ENCODE measurements around the gene HECTD4. TPM values are rescaled to one million over a fixed set of nuclear protein-coding genes. Genes with fewer than 3 reads are reported as not detected.
"Not testable (repeated sequence)": the region's sequence is repeated elsewhere in the genome, so short reads cannot be mapped to it uniquely, and the experiment has no call there.

The HECTD4 gene
- total RNA-seq, 2 donors from 2014 or later = 50.6 to 73.4 TPM

GRCh38 chr12:112163056-112163455, 219.2 kb downstream of the HECTD4 start:
- Histone ChIP-seq H3K4me3 (no peak overlapping the region), H3K27me3 (replicated peaks; ENCODE audit: insufficient read depth) (no peaks in the 10 kb centered on the region), H3K9me3 (no peaks in the 10 kb centered on the region), H3K27ac (no peak overlapping the region), H3K36me3 (peaks cover 0 to 10% of the 10 kb centered on the region in 2 donors), H3K4me1 (replicated peaks) (no peaks in the 10 kb centered on the region)
- WGBS = 91% methylated on average over 6 of the region's 8 CpGs
- intact Hi-C loops (cut with DNase I) = no loop called here
- TF ChIP-seq POLR2AphosphoS5 (IDR thresholded peaks at IDR 0.05) = no peak
- TF ChIP-seq, protein P1, sequence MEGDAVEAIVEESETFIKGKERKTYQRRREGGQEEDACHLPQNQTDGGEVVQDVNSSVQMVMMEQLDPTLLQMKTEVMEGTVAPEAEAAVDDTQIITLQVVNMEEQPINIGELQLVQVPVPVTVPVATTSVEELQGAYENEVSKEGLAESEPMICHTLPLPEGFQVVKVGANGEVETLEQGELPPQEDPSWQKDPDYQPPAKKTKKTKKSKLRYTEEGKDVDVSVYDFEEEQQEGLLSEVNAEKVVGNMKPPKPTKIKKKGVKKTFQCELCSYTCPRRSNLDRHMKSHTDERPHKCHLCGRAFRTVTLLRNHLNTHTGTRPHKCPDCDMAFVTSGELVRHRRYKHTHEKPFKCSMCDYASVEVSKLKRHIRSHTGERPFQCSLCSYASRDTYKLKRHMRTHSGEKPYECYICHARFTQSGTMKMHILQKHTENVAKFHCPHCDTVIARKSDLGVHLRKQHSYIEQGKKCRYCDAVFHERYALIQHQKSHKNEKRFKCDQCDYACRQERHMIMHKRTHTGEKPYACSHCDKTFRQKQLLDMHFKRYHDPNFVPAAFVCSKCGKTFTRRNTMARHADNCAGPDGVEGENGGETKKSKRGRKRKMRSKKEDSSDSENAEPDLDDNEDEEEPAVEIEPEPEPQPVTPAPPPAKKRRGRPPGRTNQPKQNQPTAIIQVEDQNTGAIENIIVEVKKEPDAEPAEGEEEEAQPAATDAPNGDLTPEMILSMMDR (IDR thresholded peaks at IDR 0.05) = no peak
- TF ChIP-seq POLR2A (IDR thresholded peaks at IDR 0.05) = no peak
- no peak for DNase-seq (ENCODE audit: low spot score)

- no peak overlapping the region for H3K27ac ChIP-seq
- no peak overlapping the region for H3K4me3 ChIP-seq
- peaks cover 0 to 10% of the 10 kb centered on the region in 2 donors for H3K36me3 ChIP-seq
- 94% methylated on average over 12 of the region's 12 CpGs for WGBS
- H3K9me3 ChIP-seq = no peaks in the 10 kb centered on the region
- no peak for DNase-seq (ENCODE audit: low spot score)
- H3K27me3 ChIP-seq (replicated peaks; ENCODE audit: insufficient read depth) = no peaks in the 10 kb centered on the region
- intact Hi-C loops (cut with DNase I) = no loop called here
- H3K4me1 ChIP-seq (replicated peaks) = no peaks in the 10 kb centered on the region
- TF ChIP-seq, protein P1 (IDR thresholded peaks at IDR 0.05) = no peak
These were observed 219.9 kb downstream of the HECTD4 start for GRCh38 chr12:112162241-112162790.

DNA sequence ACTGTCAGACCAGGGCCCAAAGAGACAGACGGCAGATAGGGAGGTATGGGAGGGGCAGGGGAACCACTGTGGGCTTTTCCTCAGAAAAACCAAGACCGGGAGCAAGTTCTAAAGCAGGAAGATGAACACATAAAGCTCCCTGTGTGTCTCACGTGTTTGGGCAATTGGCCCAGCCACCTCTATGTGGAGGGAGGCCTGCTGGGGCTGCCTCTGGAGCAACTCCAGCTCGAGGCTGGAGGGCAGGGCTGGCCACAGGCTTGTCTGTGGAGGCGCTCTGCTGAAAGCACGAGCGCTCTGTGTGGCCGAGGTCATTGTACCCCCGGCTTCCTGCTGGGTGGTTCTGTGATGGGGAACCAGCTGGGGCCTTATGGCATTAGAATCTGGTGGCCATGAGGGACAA, 220.5 kb downstream of the HECTD4 start:
- Histone ChIP-seq H3K9me3 (no peaks in the 10 kb centered on the region), H3K27ac (no peak overlapping the region), H3K27me3 (replicated peaks; ENCODE audit: insufficient read depth) (no peaks in the 10 kb centered on the region), H3K4me3 (no peak overlapping the region), H3K4me1 (replicated peaks) (no peaks in the 10 kb centered on the region), H3K36me3 (peaks cover 0 to 10% of the 10 kb centered on the region in 2 donors)
- no peak for DNase-seq (ENCODE audit: low spot score)
- WGBS = 81% methylated on average over 9 of the region's 9 CpGs
- intact Hi-C loops (cut with DNase I) = no loop called here
- TF ChIP-seq POLR2AphosphoS5 (IDR thresholded peaks at IDR 0.05) (no peak), POLR2A (IDR thresholded peaks at IDR 0.05) (no peak)
- TF ChIP-seq, protein P1 (IDR thresholded peaks at IDR 0.05) = no peak

DNA sequence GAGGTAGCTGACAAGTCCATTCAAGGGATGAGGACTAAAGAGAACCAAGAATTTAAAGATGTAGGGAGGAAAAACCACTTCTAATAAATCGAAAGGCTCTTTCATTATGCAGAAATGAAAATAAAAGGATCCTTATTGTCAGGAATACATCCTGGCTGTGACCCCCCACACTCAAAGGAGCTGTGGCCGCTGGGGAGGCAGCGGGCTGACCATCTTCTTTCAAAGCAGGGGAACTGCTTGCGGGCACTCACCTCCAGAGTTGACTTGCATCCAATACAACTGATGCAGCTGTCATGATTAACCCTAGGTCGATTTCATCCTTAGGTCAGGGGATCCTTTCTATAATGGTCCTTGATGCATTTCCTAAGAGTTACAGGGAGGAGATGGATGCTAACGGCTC, 221.6 kb downstream of the HECTD4 start:
- H3K4me1 ChIP-seq (replicated peaks) = no peaks in the 10 kb centered on the region
- H3K9me3 ChIP-seq = no peaks in the 10 kb centered on the region
- no peak overlapping the region for H3K4me3 ChIP-seq
- H3K27me3 ChIP-seq (replicated peaks; ENCODE audit: insufficient read depth) = no peaks in the 10 kb centered on the region
- DNase-seq (ENCODE audit: low spot score) = no peak
- TF ChIP-seq POLR2A (IDR thresholded peaks at IDR 0.05) (no peak), POLR2AphosphoS5 (IDR thresholded peaks at IDR 0.05) (no peak)
- TF ChIP-seq, protein P1 (IDR thresholded peaks at IDR 0.05) = no peak
- no peak overlapping the region for H3K27ac ChIP-seq
- intact Hi-C loops (cut with DNase I) = no loop called here
- WGBS = 91% methylated on average over 6 of the region's 6 CpGs
- peaks cover 0 to 10% of the 10 kb centered on the region in 2 donors for H3K36me3 ChIP-seq

GRCh38 chr12:112159146-112159541, 223.1 kb downstream of the HECTD4 start:
- no peaks in the 10 kb centered on the region for H3K27me3 ChIP-seq (replicated peaks; ENCODE audit: insufficient read depth)
- 100% methylated on average over 6 of the region's 6 CpGs for WGBS
- DNase-seq (ENCODE audit: low spot score) = no peak
- peaks cover 0 to 10% of the 10 kb centered on the region in 2 donors for H3K36me3 ChIP-seq
- intact Hi-C loops (cut with DNase I) = no loop called here
- TF ChIP-seq POLR2A (IDR thresholded peaks at IDR 0.05) (no peak), POLR2AphosphoS5 (IDR thresholded peaks at IDR 0.05) (no peak)
- TF ChIP-seq, protein P1 (IDR thresholded peaks at IDR 0.05) = no peak
- H3K4me1 ChIP-seq (replicated peaks) = no peaks in the 10 kb centered on the region
- no peaks in the 10 kb centered on the region for H3K9me3 ChIP-seq
- H3K4me3 ChIP-seq = no peak overlapping the region
- H3K27ac ChIP-seq = no peak overlapping the region

DNA sequence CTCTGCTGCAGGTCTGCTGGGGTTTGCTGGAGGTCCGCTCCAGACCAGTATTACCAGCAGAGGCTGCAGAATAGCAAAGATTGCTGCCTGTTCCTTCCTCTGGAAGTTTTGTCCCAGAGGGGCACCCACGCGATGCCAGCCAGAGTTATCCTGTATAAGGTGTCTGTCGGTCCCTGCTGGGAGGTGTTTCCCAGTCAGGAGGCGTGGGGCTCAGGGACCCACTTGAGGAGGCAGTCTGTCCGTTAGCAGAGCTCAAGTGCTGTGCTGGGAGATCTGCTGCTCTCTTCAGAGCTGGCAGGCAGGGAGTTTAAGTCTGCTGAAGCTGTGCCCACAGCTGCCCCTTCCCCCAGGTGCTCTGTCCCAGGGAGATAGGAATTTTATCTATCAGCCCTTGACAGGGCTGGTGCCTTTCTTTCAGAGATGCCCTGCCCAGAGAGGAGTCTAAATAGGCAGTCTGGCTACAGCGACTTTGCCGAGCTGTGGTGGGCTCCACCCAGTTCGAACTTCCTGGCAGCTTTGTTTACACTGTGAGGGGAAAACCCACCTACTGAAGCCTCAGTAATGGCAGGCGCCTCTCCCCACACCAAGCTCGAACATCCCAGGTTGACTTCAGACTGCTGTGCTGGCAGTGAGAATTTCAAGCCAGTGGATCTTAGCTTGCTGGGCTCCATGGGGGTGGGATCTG, 223.6 kb downstream of the HECTD4 start:
- 94% methylated on average over 8 of the region's 11 CpGs for WGBS
- H3K27ac ChIP-seq; H3K4me3 ChIP-seq; H3K36me3 ChIP-seq; H3K9me3 ChIP-seq; H3K27me3 ChIP-seq (replicated peaks; ENCODE audit: insufficient read depth); intact Hi-C loops (cut with DNase I); H3K4me1 ChIP-seq (replicated peaks); DNase-seq (ENCODE audit: low spot score): not testable (repeated sequence)
